ENCODE results near the gene EPS15. TPM values are rescaled to one million over a fixed set of nuclear protein-coding genes. Genes with fewer than 3 reads are reported as not detected.

EPS15 gene
- total and polyA plus RNA-seq, 9 donors, result 21.6 to 35.7 (median 29.4) TPM

- no peak for DNase-seq
- peaks cover 17% of the 10 kb centered on the region for H3K36me3 ChIP-seq (ENCODE audit: control insufficient read depth, insufficient read depth, low read length)
Observed at GRCh38 chr1:51359879-51360278, 159.2 kb downstream of the EPS15 start.

GRCh38 chr1:51355382-51355781 lies 163.7 kb downstream of the EPS15 start:
- Histone ChIP-seq H3K27ac (ENCODE audit: low read length) (no peak overlapping the region), H3K9me3 (replicated peaks; ENCODE audit: control insufficient read depth, low read depth, low read length) (no peaks in the 10 kb centered on the region), H3K27me3 (ENCODE audit: control insufficient read depth, insufficient read depth, low read length) (no peaks in the 10 kb centered on the region), H3K4me3 (ENCODE audit: low read length) (no peak overlapping the region), H3K36me3 (ENCODE audit: control insufficient read depth, insufficient read depth, low read length) (peaks cover 9% of the 10 kb centered on the region), H3K4me1 (ENCODE audit: control insufficient read depth, insufficient read depth, low read length) (no peaks in the 10 kb centered on the region)
- no peak for DNase-seq
- no CpG with 5 or more reads among the region's 1 CpG for WGBS (ENCODE audit: insufficient coverage)

More at GRCh38 chr1:51359879-51360278, 159.2 kb downstream of the EPS15 start:
- Histone ChIP-seq H3K9me3 (replicated peaks; ENCODE audit: control insufficient read depth, low read depth, low read length) (no peaks in the 10 kb centered on the region), H3K27ac (ENCODE audit: low read length) (no peak overlapping the region), H3K4me3 (ENCODE audit: low read length) (no peak overlapping the region), H3K4me1 (ENCODE audit: control insufficient read depth, insufficient read depth, low read length) (no peaks in the 10 kb centered on the region), H3K27me3 (ENCODE audit: control insufficient read depth, insufficient read depth, low read length) (no peaks in the 10 kb centered on the region)
- WGBS (ENCODE audit: insufficient coverage), result 60% methylated on average over 1 of the region's 4 CpGs

GRCh38 chr1:51354416-51354815 lies 164.7 kb downstream of the EPS15 start:
- H3K27ac ChIP-seq (ENCODE audit: low read length), result no peak overlapping the region
- no peak overlapping the region for H3K4me3 ChIP-seq (ENCODE audit: low read length)
- H3K36me3 ChIP-seq (ENCODE audit: control insufficient read depth, insufficient read depth, low read length), result peaks cover 2% of the 10 kb centered on the region
- DNase-seq, result no peak
- H3K9me3 ChIP-seq (replicated peaks; ENCODE audit: control insufficient read depth, low read depth, low read length), result no peaks in the 10 kb centered on the region
- H3K4me1 ChIP-seq (ENCODE audit: control insufficient read depth, insufficient read depth, low read length), result no peaks in the 10 kb centered on the region
- no peaks in the 10 kb centered on the region for H3K27me3 ChIP-seq (ENCODE audit: control insufficient read depth, insufficient read depth, low read length)
- WGBS (ENCODE audit: insufficient coverage), result no CpG with 5 or more reads among the region's 3 CpGs

- H3K36me3 ChIP-seq (ENCODE audit: control insufficient read depth, insufficient read depth, low read length), result peaks cover 2% of the 10 kb centered on the region
- no CpG with 5 or more reads among the region's 1 CpG for WGBS (ENCODE audit: insufficient coverage)
- DNase-seq, result no peak
- no peaks in the 10 kb centered on the region for H3K4me1 ChIP-seq (ENCODE audit: control insufficient read depth, insufficient read depth, low read length)
- H3K27ac ChIP-seq (ENCODE audit: low read length), result no peak overlapping the region
- H3K27me3 ChIP-seq (ENCODE audit: control insufficient read depth, insufficient read depth, low read length), result no peaks in the 10 kb centered on the region
- H3K4me3 ChIP-seq (ENCODE audit: low read length), result no peak overlapping the region
- H3K9me3 ChIP-seq (replicated peaks; ENCODE audit: control insufficient read depth, low read depth, low read length), result no peaks in the 10 kb centered on the region
Observed at GRCh38 chr1:51351907-51352306, 167.2 kb downstream of the EPS15 start.

- H3K4me3 ChIP-seq (ENCODE audit: low read length), result no peak overlapping the region
- peaks cover 5% of the 10 kb centered on the region for H3K4me1 ChIP-seq (ENCODE audit: control insufficient read depth, insufficient read depth, low read length)
- no peaks in the 10 kb centered on the region for H3K9me3 ChIP-seq (replicated peaks; ENCODE audit: control insufficient read depth, low read depth, low read length)
- no peaks in the 10 kb centered on the region for H3K36me3 ChIP-seq (ENCODE audit: control insufficient read depth, insufficient read depth, low read length)
- no peak for DNase-seq
- no CpG with 5 or more reads among the region's 3 CpGs for WGBS (ENCODE audit: insufficient coverage)
- no peak overlapping the region for H3K27ac ChIP-seq (ENCODE audit: low read length)
- peaks cover 16% of the 10 kb centered on the region for H3K27me3 ChIP-seq (ENCODE audit: control insufficient read depth, insufficient read depth, low read length)
Observed at GRCh38 chr1:51349862-51350261, 169.2 kb downstream of the EPS15 start.

GRCh38 chr1:51348147-51348527 lies 170.9 kb downstream of the EPS15 start:
- no peak overlapping the region for H3K4me3 ChIP-seq (ENCODE audit: low read length)
- no peaks in the 10 kb centered on the region for H3K9me3 ChIP-seq (replicated peaks; ENCODE audit: control insufficient read depth, low read depth, low read length)
- peaks cover 10% of the 10 kb centered on the region for H3K4me1 ChIP-seq (ENCODE audit: control insufficient read depth, insufficient read depth, low read length)
- H3K36me3 ChIP-seq (ENCODE audit: control insufficient read depth, insufficient read depth, low read length), result no peaks in the 10 kb centered on the region
- no peak overlapping the region for H3K27ac ChIP-seq (ENCODE audit: low read length)
- no peak for DNase-seq
- peaks cover 33% of the 10 kb centered on the region for H3K27me3 ChIP-seq (ENCODE audit: control insufficient read depth, insufficient read depth, low read length)

GRCh38 chr1:51347398-51348146 lies 171.5 kb downstream of the EPS15 start:
- H3K4me1 ChIP-seq (ENCODE audit: control insufficient read depth, insufficient read depth, low read length), result peaks cover 10% of the 10 kb centered on the region
- no peak overlapping the region for H3K4me3 ChIP-seq (ENCODE audit: low read length)
- no peaks in the 10 kb centered on the region for H3K9me3 ChIP-seq (replicated peaks; ENCODE audit: control insufficient read depth, low read depth, low read length)
- H3K27ac ChIP-seq (ENCODE audit: low read length), result no peak overlapping the region
- peaks cover 37% of the 10 kb centered on the region for H3K27me3 ChIP-seq (ENCODE audit: control insufficient read depth, insufficient read depth, low read length)
- WGBS (ENCODE audit: insufficient coverage), result 89% methylated on average over 3 of the region's 6 CpGs
- H3K36me3 ChIP-seq (ENCODE audit: control insufficient read depth, insufficient read depth, low read length), result no peaks in the 10 kb centered on the region
- no peak for DNase-seq

- DNase-seq, result no peak
- Histone ChIP-seq H3K27ac (ENCODE audit: low read length) (no peak overlapping the region), H3K27me3 (ENCODE audit: control insufficient read depth, insufficient read depth, low read length) (peaks cover 44% of the 10 kb centered on the region), H3K4me3 (ENCODE audit: low read length) (no peak overlapping the region), H3K4me1 (ENCODE audit: control insufficient read depth, insufficient read depth, low read length) (peaks cover 10% of the 10 kb centered on the region), H3K9me3 (replicated peaks; ENCODE audit: control insufficient read depth, low read depth, low read length) (no peaks in the 10 kb centered on the region), H3K36me3 (ENCODE audit: control insufficient read depth, insufficient read depth, low read length) (no peaks in the 10 kb centered on the region)
- WGBS (ENCODE audit: insufficient coverage), result 69% methylated on average over 4 of the region's 7 CpGs
Observed at GRCh38 chr1:51346086-51346942, 172.8 kb downstream of the EPS15 start.

- Histone ChIP-seq H3K27me3 (ENCODE audit: control insufficient read depth, insufficient read depth, low read length) (peaks cover 44% of the 10 kb centered on the region), H3K36me3 (ENCODE audit: control insufficient read depth, insufficient read depth, low read length) (no peaks in the 10 kb centered on the region), H3K4me3 (ENCODE audit: low read length) (no peak overlapping the region), H3K27ac (ENCODE audit: low read length) (no peak overlapping the region), H3K4me1 (ENCODE audit: control insufficient read depth, insufficient read depth, low read length) (peaks cover 10% of the 10 kb centered on the region), H3K9me3 (replicated peaks; ENCODE audit: control insufficient read depth, low read depth, low read length) (no peaks in the 10 kb centered on the region)
- DNase-seq, result no peak
- WGBS (ENCODE audit: insufficient coverage), result 44% methylated on average over 10 of the region's 15 CpGs
Observed at GRCh38 chr1:51345300-51345687, 173.8 kb downstream of the EPS15 start.

GRCh38 chr1:51344602-51345299 lies 174.3 kb downstream of the EPS15 start:
- no peak for DNase-seq
- peaks cover 44% of the 10 kb centered on the region for H3K27me3 ChIP-seq (ENCODE audit: control insufficient read depth, insufficient read depth, low read length)
- 4% methylated on average over 58 of the region's 60 CpGs for WGBS (ENCODE audit: insufficient coverage)
- no peak overlapping the region for H3K27ac ChIP-seq (ENCODE audit: low read length)
- peaks cover 10% of the 10 kb centered on the region for H3K4me1 ChIP-seq (ENCODE audit: control insufficient read depth, insufficient read depth, low read length)
- no peaks in the 10 kb centered on the region for H3K9me3 ChIP-seq (replicated peaks; ENCODE audit: control insufficient read depth, low read depth, low read length)
- no peak overlapping the region for H3K4me3 ChIP-seq (ENCODE audit: low read length)
- H3K36me3 ChIP-seq (ENCODE audit: control insufficient read depth, insufficient read depth, low read length), result no peaks in the 10 kb centered on the region
